K562 (cell line): ENCODE measurements around the gene PSMD2. TPM values are rescaled to one million over a fixed set of nuclear protein-coding genes. Genes with fewer than 3 reads are reported as not detected.

Experiments used
- ERF ChIP-seq: fragments of 450-650 bp; formaldehyde crosslinking; IDR thresholded peaks from 2 replicates; pipeline ENCODE4 v1.4.0; 2020; ENCODE audit warnings: mild to moderate bottlenecking, mixed read lengths
- FOXJ2 ChIP-seq: fragments of 200-800 bp; sonication (Bioruptor generic); IDR thresholded peaks from 2 replicates; pipeline ENCODE4 v1.6.1; 2016; ENCODE audit warnings: missing genetic modification characterization, missing compliant biosample characterization
- FUS ChIP-seq: fragments of 200-400 bp; formaldehyde crosslinking; optimal IDR thresholded peaks from 2 replicates; pipeline ENCODE3; 2017; ENCODE audit warnings: low read depth, low read length
- GABPB1 ChIP-seq: sonication (generic); formaldehyde crosslinking; IDR thresholded peaks from 2 replicates; pipeline ENCODE4 v1.8.0; 2022; ENCODE audit warnings: mild to moderate bottlenecking, missing genetic modification reagents
- MYC ChIP-seq, 2 experiments: fragments of 250-450 bp in 1 of 2; sonication (Bioruptor Pico) in 1 of 2; IDR thresholded peaks; 2 replicates each; pipeline versions ENCODE4 v1.5.1 to v1.6.1; 2012 to 2021; ENCODE audit warnings: low read depth in 2 of 2, borderline replicate concordance in 1 of 2, improper control_type of control experiment in 1 of 2, low read length in 1 of 2, mild to moderate bottlenecking in 1 of 2, moderate library complexity in 1 of 2
- NCOA2 ChIP-seq, 2 experiments: fragments of 450-650 bp; IDR thresholded peaks; 2 replicates each; pipeline ENCODE4 v1.6.1; 2018; ENCODE audit warnings: mild to moderate bottlenecking in 2 of 2, moderate library complexity in 1 of 2; ENCODE audit not compliant: partially characterized antibody in 2 of 2
- PHF20 ChIP-seq: fragments of 450-650 bp; IDR thresholded peaks from 2 replicates; pipeline ENCODE4 v1.6.1; 2018; ENCODE audit not compliant: partially characterized antibody
- PPARD ChIP-seq: fragments of 250-450 bp; sonication (Bioruptor Pico); IDR thresholded peaks from 2 replicates; pipeline ENCODE4 v1.8.0; 2022; ENCODE audit warnings: inconsistent platforms, mild to moderate bottlenecking, moderate library complexity
- RB1 ChIP-seq: fragments of 450-650 bp; IDR thresholded peaks from 2 replicates; pipeline ENCODE4 v1.6.1; 2017; ENCODE audit warnings: low read depth, mild to moderate bottlenecking
- SPI1 ChIP-seq: IDR thresholded peaks from 2 replicates; pipeline ENCODE4 v1.6.1; 2011; ENCODE audit warnings: low read depth, low read length, control low read depth, borderline replicate concordance
- TFAM ChIP-seq: fragments of 250-450 bp; sonication (Bioruptor Pico); conservative IDR thresholded peaks from 2 replicates; pipeline ENCODE4 v1.5.0; 2021; ENCODE audit warnings: mild to moderate bottlenecking, moderate library complexity
- TFE3 ChIP-seq: fragments of 450-650 bp; formaldehyde crosslinking; IDR thresholded peaks from 2 replicates; pipeline ENCODE4 v1.4.0; 2020; ENCODE audit warnings: mild to moderate bottlenecking, mixed read lengths
- USF2 ChIP-seq: sonication (generic); formaldehyde crosslinking; IDR thresholded peaks from 2 replicates; pipeline ENCODE4 v1.5.0; 2020; ENCODE audit warnings: missing genetic modification reagents
- ZBTB34 ChIP-seq: fragments of 250-450 bp; sonication (Bioruptor Pico); IDR thresholded peaks from 2 replicates; pipeline ENCODE4 v1.8.0; 2021; ENCODE audit warnings: mild to moderate bottlenecking, moderate library complexity
- ZFP36 ChIP-seq: fragments of 150-350 bp; IDR thresholded peaks from 2 replicates; pipeline ENCODE4 v1.6.1; 2018; ENCODE audit warnings: low read length, low read depth; ENCODE audit not compliant: partially characterized antibody
- ZFP91 ChIP-seq: sonication (generic); formaldehyde crosslinking; IDR thresholded peaks from 2 replicates; pipeline ENCODE4 v1.8.0; 2022; ENCODE audit warnings: mild to moderate bottlenecking, missing genetic modification reagents
- ZNF3 ChIP-seq: fragments of 250-450 bp; sonication (Bioruptor Pico); IDR thresholded peaks from 2 replicates; pipeline ENCODE4 v1.5.0; 2021; ENCODE audit warnings: mild to moderate bottlenecking, moderate library complexity
- ZNF778 ChIP-seq: fragments of 450-650 bp; formaldehyde crosslinking; IDR thresholded peaks from 2 replicates; pipeline ENCODE4 v1.4.0; 2020; ENCODE audit warnings: mild to moderate bottlenecking, moderate library complexity
- polyA plus RNA-seq, 8 experiments: library from polyadenylated mRNA; depleted of rRNA in 4 of 8; stranded (reverse) in 5 of 8; unstranded in 3 of 8; fragments of >200 nt; fragmentation: Nextera tagmentation in 2 of 8; fragmentation: Illumina TruSeq in 1 of 8; extraction: Ambion mirVana in 2 of 8; extraction: Trizol in 1 of 8; gene quantifications; 2 replicates each; pipeline versions ENCODE4 v1.2.1 to v1.2.3, GENCODE V29; 2011 to 2014; ENCODE audit warnings: inconsistent platforms in 1 of 8, missing spikeins in 1 of 8
- total RNA-seq, 7 experiments: library from RNA; depleted of rRNA in 6 of 7; stranded (reverse); fragments of >200 nt in 6 of 7; fragmentation: Illumina TruSeq in 2 of 7; extraction: Trizol in 2 of 7; gene quantifications; 2 replicates each; pipeline versions ENCODE4 v1.2.1 to v1.2.3, GENCODE V29; 2011 to 2021; ENCODE audit warnings: low replicate concordance in 1 of 7

Gene PSMD2
- total and polyA plus RNA-seq, 9 of the 15 experiments (the other 6 are each of a cell fraction or from before 2014, with no cell fraction given) = 152 to 484 (median 295) TPM

GRCh38 chr3:184336547-184337398, 37.7 kb downstream of the PSMD2 start (continued):
- no peak for TF ChIP-seq TFE3 (CRISPR knock-in tag)
- TF ChIP-seq NCOA2 (IDR thresholded peaks at IDR 0.05; ENCODE audit: partially characterized antibody in 2 of 2) = no peak
- TF ChIP-seq ZNF778 (CRISPR knock-in tag) = no peak
- peak; percentile 44 for TF ChIP-seq SPI1
- no peak for TF ChIP-seq MYC (IDR thresholded peaks at IDR 0.05; ENCODE audit: low read depth, low read length)
- TF ChIP-seq MYC (CRISPR knock-in tag; IDR thresholded peaks at IDR 0.05; ENCODE audit: borderline replicate concordance, low read depth) = 0 out of 2 replicates have a peak, but pooled peaks have one; percentile 6
- TF ChIP-seq PPARD (CRISPR knock-in tag) = no peak
- no peak for TF ChIP-seq ERF (CRISPR knock-in tag)
- TF ChIP-seq TFAM = no peak
- no peak for TF ChIP-seq USF2 (CRISPR knock-in tag)
- TF ChIP-seq FUS = no peak
- TF ChIP-seq PHF20 = no peak
- no peak for TF ChIP-seq ZNF3
- no peak for TF ChIP-seq RB1
- peak; percentile 53; the same call in 1 of the 2 replicates for TF ChIP-seq ZFP91 (CRISPR knock-in tag)
- TF ChIP-seq ZBTB34 (CRISPR knock-in tag) = no peak
- TF ChIP-seq ZFP36 = no peak
- TF ChIP-seq GABPB1 (CRISPR knock-in tag) = peak; percentile 50; the same call in 1 of the 2 replicates
- TF ChIP-seq FOXJ2 (tag) = no peak
